ENCODE data around the gene KRTAP10-3.
"Not testable (repeated sequence)": the region's sequence is repeated elsewhere in the genome, so short reads cannot be mapped to it uniquely, and the experiment has no call there.

The KRTAP10-3 gene

GRCh38 chr21:44572959-44573583 is 14.5 kb upstream of the KRTAP10-3 start:
- DNase-seq = no peak

GRCh38 chr21:44571844-44572782 is 13.5 kb upstream of the KRTAP10-3 start:
- DNase-seq = no peak

- no peak for DNase-seq
Measured at GRCh38 chr21:44571296-44571695, 12.7 kb upstream of the KRTAP10-3 start.

- DNase-seq = no peak
Measured at GRCh38 chr21:44569861-44570517, 11.4 kb upstream of the KRTAP10-3 start.

GRCh38 chr21:44568667-44569556 is 10.3 kb upstream of the KRTAP10-3 start:
- DNase-seq = no peak

GRCh38 chr21:44568261-44568660 is 9.7 kb upstream of the KRTAP10-3 start:
- DNase-seq = no peak

GRCh38 chr21:44567481-44568171 is 9.0 kb upstream of the KRTAP10-3 start:
- no peak for DNase-seq

- DNase-seq = no peak
Measured at GRCh38 chr21:44566403-44566802, 7.8 kb upstream of the KRTAP10-3 start.

GRCh38 chr21:44564886-44565598 is 6.4 kb upstream of the KRTAP10-3 start:
- no peak for DNase-seq

GRCh38 chr21:44564099-44564498 is 5.5 kb upstream of the KRTAP10-3 start:
- DNase-seq = no peak

- DNase-seq = not testable (repeated sequence)
Measured at GRCh38 chr21:44558329-44558675, 293 bp downstream of the KRTAP10-3 start.

GRCh38 chr21:44557491-44558328 is 885 bp downstream of the KRTAP10-3 start:
- no peak for DNase-seq

- no peak for DNase-seq
Measured at GRCh38 chr21:44556879-44557278, 1.7 kb downstream of the KRTAP10-3 start.

GRCh38 chr21:44555200-44555875 is 3.3 kb downstream of the KRTAP10-3 start:
- no peak for DNase-seq

GRCh38 chr21:44552681-44553080 is 5.9 kb downstream of the KRTAP10-3 start:
- DNase-seq = no peak

- no peak for DNase-seq
Measured at GRCh38 chr21:44552136-44552535, 6.5 kb downstream of the KRTAP10-3 start.

- no peak for DNase-seq
Measured at GRCh38 chr21:44551340-44551961, 7.1 kb downstream of the KRTAP10-3 start, which contains the start of gene KRTAP10-2. KRTAP10-2 (minus strand) TSS chr21:44551505; CDS start chr21:44551458, 47 bp downstream.

GRCh38 chr21:44550807-44551206 is 7.8 kb downstream of the KRTAP10-3 start:
- no peak for DNase-seq
